VCaP (cell line): ENCODE measurements around the gene ACAT2.

Source experiments
- H3K27ac ChIP-seq: fragments of 450-650 bp; 2 replicates; pipeline ENCODE4 v1.5.1; 2017
- TF ChIP-seq, protein P1 (sequence below): fragments of 450-650 bp; conservative IDR thresholded peaks from 2 replicates; pipeline ENCODE4 v1.5.1; 2017; ENCODE audit warnings: mild to moderate bottlenecking, moderate library complexity

ACAT2 gene

DNA sequence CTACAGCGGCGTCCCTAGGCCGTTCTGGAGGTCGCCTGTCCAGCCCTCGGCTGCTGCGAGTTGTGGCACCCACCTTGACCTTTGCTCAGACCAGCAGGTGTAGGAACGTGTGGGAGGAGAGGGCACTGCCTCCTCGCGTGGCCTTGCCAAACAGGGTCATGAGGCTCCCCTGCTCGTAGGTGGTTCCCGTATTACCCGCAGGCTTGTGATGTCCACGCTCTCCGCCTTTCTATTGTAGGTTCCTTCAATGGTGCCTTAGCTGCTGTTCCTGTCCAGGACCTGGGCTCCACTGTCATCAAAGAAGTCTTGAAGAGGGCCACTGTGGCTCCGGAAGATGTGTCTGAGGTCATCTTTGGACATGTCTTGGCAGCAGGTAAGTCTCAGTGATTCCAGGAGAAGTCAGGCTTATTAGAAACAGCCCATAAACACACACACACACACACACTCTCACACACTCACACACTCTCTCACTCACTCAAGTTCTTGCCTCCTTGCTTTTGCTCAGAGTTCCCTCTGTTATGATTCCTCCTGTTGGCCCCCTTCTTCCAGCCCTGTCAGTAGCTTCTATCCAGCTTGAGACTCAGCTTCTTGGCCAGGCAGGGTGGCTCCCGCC, 942 bp downstream of the ACAT2 start:
- TF ChIP-seq, protein P1, sequence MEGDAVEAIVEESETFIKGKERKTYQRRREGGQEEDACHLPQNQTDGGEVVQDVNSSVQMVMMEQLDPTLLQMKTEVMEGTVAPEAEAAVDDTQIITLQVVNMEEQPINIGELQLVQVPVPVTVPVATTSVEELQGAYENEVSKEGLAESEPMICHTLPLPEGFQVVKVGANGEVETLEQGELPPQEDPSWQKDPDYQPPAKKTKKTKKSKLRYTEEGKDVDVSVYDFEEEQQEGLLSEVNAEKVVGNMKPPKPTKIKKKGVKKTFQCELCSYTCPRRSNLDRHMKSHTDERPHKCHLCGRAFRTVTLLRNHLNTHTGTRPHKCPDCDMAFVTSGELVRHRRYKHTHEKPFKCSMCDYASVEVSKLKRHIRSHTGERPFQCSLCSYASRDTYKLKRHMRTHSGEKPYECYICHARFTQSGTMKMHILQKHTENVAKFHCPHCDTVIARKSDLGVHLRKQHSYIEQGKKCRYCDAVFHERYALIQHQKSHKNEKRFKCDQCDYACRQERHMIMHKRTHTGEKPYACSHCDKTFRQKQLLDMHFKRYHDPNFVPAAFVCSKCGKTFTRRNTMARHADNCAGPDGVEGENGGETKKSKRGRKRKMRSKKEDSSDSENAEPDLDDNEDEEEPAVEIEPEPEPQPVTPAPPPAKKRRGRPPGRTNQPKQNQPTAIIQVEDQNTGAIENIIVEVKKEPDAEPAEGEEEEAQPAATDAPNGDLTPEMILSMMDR = no peak
- peak overlapping the region; percentile 94 for H3K27ac ChIP-seq

DNA sequence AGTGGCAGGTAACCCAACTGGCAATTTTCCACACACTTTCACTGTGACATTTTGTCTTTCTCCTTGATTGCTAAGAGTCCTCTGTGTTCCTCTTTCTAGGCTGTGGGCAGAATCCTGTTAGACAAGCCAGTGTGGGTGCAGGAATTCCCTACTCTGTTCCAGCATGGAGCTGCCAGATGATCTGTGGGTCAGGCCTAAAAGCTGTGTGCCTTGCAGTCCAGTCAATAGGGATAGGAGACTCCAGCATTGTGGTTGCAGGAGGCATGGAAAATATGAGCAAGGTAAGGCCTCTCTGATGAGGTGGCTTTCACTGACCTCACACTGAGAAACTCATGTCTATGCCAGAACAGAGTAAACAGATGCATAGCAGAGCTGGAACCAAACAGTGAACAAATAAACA, 5.1 kb downstream of the ACAT2 start:
- TF ChIP-seq, protein P1 = no peak
- H3K27ac ChIP-seq = no peak overlapping the region

- TF ChIP-seq, protein P1 = no peak
These were observed 7.6 kb downstream of the ACAT2 start for GRCh38 chr6:159769470-159769869.

DNA sequence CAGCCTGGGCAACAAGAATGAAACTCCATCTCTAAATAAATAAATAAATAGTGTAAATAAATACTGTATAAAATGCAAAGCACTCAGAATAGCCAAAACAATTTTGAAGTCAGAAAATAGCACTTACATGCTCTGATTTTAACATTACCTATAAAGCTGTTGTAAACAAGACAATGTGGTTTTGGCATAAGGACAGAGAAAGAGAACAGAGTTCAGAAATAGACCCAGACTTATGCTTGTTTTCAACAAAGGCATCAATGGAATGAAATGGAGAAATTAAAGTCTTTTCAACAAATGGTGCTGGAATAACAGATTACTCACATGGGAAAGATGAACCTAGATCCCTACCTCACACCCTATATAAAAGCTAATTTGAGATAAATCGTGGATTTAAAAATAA, 10.4 kb downstream of the ACAT2 start:
- no peak overlapping the region for H3K27ac ChIP-seq
- TF ChIP-seq, protein P1 = no peak

More at GRCh38 chr6:159769470-159769869, 7.6 kb downstream of the ACAT2 start:
- no peak overlapping the region for H3K27ac ChIP-seq

DNA sequence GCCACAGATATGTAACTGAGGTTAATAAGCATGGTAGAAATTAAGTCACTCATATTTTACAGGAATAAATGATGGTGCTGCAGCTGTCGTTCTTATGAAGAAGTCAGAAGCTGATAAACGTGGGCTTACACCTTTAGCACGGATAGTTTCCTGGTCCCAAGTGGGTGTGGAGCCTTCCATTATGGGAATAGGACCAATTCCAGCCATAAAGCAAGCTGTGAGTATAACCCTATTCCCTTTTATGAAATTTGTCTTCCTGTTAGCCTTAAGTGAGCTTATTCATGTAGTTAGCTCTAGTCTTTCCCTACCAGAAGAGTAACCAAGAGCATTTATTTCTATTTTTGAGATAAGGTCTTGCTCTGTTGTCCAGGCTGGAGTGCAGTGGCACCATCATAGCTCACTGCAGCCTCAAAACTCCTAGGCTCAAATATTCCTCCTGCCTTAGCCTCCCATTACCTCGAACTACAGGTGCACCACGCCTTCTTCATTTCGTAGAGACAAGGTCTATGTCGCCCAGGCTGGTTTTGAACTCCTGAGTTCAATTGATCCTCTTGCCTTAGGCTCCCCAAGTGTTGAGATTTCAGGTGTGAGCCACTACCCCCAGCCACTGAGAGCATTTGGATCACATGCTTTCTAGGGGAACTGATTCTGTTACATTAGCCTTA, 15.5 kb downstream of the ACAT2 start:
- TF ChIP-seq, protein P1 = no peak
- no peak overlapping the region for H3K27ac ChIP-seq

DNA sequence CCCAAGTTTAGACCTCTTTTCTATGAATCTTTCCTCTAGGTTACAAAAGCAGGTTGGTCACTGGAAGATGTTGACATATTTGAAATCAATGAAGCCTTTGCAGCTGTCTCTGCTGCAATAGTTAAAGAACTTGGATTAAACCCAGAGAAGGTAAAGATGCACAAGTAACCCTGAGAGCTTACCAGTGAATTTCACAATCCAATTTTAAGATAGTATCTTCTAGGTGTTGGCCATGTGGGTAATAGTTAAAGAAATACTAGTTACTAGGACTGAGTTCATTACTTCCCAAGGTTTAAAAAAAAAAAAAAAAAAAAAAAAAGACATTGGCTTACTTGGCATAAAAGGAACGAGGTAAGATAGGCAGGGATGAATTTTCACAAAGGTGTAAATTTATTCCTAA, 16.3 kb downstream of the ACAT2 start:
- H3K27ac ChIP-seq = no peak overlapping the region
- TF ChIP-seq, protein P1 = no peak

- H3K27ac ChIP-seq = no peak overlapping the region; the same call in 1 of the 2 replicates
- TF ChIP-seq, protein P1 = no peak
These were observed 16.8 kb downstream of the ACAT2 start for GRCh38 chr6:159778542-159779103.
